Limb (tissue), 2 donors: Measurements from ENCODE around the gene MICAL2.
"Not testable (repeated sequence)": the region's sequence is repeated elsewhere in the genome, so short reads cannot be mapped to it uniquely, and the experiment has no call there.

Source experiments
- DNase-seq, 2 donors: peaks; one replicate each; pipeline ENCODE4 v3.0.0-alpha.2; 2016; ENCODE audit errors: extremely low spot score in 2 of 2

The MICAL2 gene

GRCh38 chr11:12133547-12134235 lies 23.3 kb downstream of the MICAL2 start:
- no peak for DNase-seq

GRCh38 chr11:12134236-12134585 lies 23.8 kb downstream of the MICAL2 start:
- DNase-seq = no peak

- no peak for DNase-seq
Measured at GRCh38 chr11:12135185-12135584, 24.8 kb downstream of the MICAL2 start.

GRCh38 chr11:12137005-12137690 lies 26.8 kb downstream of the MICAL2 start:
- DNase-seq = no peak

- no peak for DNase-seq
Measured at GRCh38 chr11:12137938-12138731, 27.7 kb downstream of the MICAL2 start.

GRCh38 chr11:12139144-12139881 lies 28.9 kb downstream of the MICAL2 start:
- no peak for DNase-seq

GRCh38 chr11:12140186-12140793 lies 29.9 kb downstream of the MICAL2 start:
- no peak for DNase-seq

GRCh38 chr11:12141283-12141682 lies 30.9 kb downstream of the MICAL2 start:
- DNase-seq = no peak

GRCh38 chr11:12142176-12142575 lies 31.8 kb downstream of the MICAL2 start:
- no peak for DNase-seq

GRCh38 chr11:12142909-12143308 lies 32.5 kb downstream of the MICAL2 start:
- no peak for DNase-seq

GRCh38 chr11:12143461-12144258 lies 33.3 kb downstream of the MICAL2 start:
- DNase-seq = no peak

- DNase-seq = no peak
Measured at GRCh38 chr11:12144330-12145174, 34.2 kb downstream of the MICAL2 start.

GRCh38 chr11:12146678-12147077 lies 36.3 kb downstream of the MICAL2 start:
- DNase-seq = not testable (repeated sequence)

- no peak for DNase-seq
Measured at GRCh38 chr11:12147827-12148226, 37.4 kb downstream of the MICAL2 start.

GRCh38 chr11:12148466-12148865 lies 38.1 kb downstream of the MICAL2 start:
- no peak for DNase-seq

GRCh38 chr11:12148882-12149281 lies 38.5 kb downstream of the MICAL2 start:
- no peak for DNase-seq

GRCh38 chr11:12149672-12150225 lies 39.4 kb downstream of the MICAL2 start:
- no peak for DNase-seq

GRCh38 chr11:12150831-12151382 lies 40.5 kb downstream of the MICAL2 start:
- DNase-seq = no peak

GRCh38 chr11:12152321-12152720 lies 41.9 kb downstream of the MICAL2 start:
- no peak for DNase-seq
